RWPE1 (cell line): Measurements from ENCODE around the gene ARMC7.

Source experiments
- CTCF ChIA-PET: fragments of 350-600 bp; sonication (Branson Sonifier 250); formaldehyde crosslinking; extraction: SDS; loops from one replicate; lab custom pipeline; 2021; lab: Yijun Ruan, JAX
- POLR2A ChIA-PET: fragments of 400-600 bp; formaldehyde crosslinking; extraction: SDS; loops from one replicate; lab custom pipeline; 2020; ENCODE audit warnings: antibody characterized with exemption; ENCODE audit not compliant: low non-redundant PET; lab: Yijun Ruan, JAX
- DNase-seq: peaks from one replicate; pipeline ENCODE4 v3.0.0; 2012; ENCODE audit warnings: low spot score
- H3K27ac ChIP-seq: fragments of 450-650 bp; 2 replicates; pipeline ENCODE4 v1.5.1; 2017
- CTCF ChIP-seq: fragments of 450-650 bp; conservative IDR thresholded peaks from 2 replicates; pipeline ENCODE4 v1.5.1; 2017; ENCODE audit warnings: low read depth, mild to moderate bottlenecking

Gene ARMC7

GRCh38 chr17:75097865-75098264, 11.9 kb upstream of the ARMC7 start:
- POLR2A ChIA-PET: no interaction called here
- peak overlapping the region; percentile 98 for H3K27ac ChIP-seq
- CTCF ChIA-PET: no interaction called here
- TF ChIP-seq CTCF: no peak
- no peak for DNase-seq

GRCh38 chr17:75098861-75099260, 10.9 kb upstream of the ARMC7 start:
- TF ChIP-seq CTCF: no peak
- peak overlapping the region; percentile 98 for H3K27ac ChIP-seq
- POLR2A ChIA-PET: no interaction called here
- no peak for DNase-seq
- CTCF ChIA-PET: no interaction called here

- DNase-seq: no peak
- peak overlapping the region; percentile 98 for H3K27ac ChIP-seq
- no peak for TF ChIP-seq CTCF
- ChIA-PET POLR2A (no interaction called here), CTCF (interaction anchor here (0.7 kb wide), 1 partner anchor 24 kb away, joined by 3 read pairs; no protein-coding TSS in a partner anchor)
Observed at GRCh38 chr17:75099881-75100595, 9.7 kb upstream of the ARMC7 start.

- ChIA-PET POLR2A (no interaction called here), CTCF (interaction anchor here (0.7 kb wide), 1 partner anchor 91 kb away, joined by 5 read pairs; no protein-coding TSS in a partner anchor)
- TF ChIP-seq CTCF: no peak
- peak overlapping the region; percentile 28 for H3K27ac ChIP-seq
- DNase-seq: no peak
Observed at GRCh38 chr17:75102385-75102821, 7.4 kb upstream of the ARMC7 start.

GRCh38 chr17:75103601-75104554, 5.9 kb upstream of the ARMC7 start:
- DNase-seq: no peak
- no peak for TF ChIP-seq CTCF
- ChIA-PET CTCF (interaction anchor here (0.8 to 4.7 kb wide), 6 partner anchors 11 to 41 kb away, joined by 3 to 28 read pairs (median 4); partner anchors contain the start of gene SLC16A5), POLR2A (interaction anchor here (0.6 kb wide), 1 partner anchor 34 kb away, joined by 3 read pairs; no protein-coding TSS in a partner anchor)
- H3K27ac ChIP-seq: peak overlapping the region; percentile 46; the same call in 1 of the 2 replicates
